ENCODE data around the gene CDCP1.

DNA sequence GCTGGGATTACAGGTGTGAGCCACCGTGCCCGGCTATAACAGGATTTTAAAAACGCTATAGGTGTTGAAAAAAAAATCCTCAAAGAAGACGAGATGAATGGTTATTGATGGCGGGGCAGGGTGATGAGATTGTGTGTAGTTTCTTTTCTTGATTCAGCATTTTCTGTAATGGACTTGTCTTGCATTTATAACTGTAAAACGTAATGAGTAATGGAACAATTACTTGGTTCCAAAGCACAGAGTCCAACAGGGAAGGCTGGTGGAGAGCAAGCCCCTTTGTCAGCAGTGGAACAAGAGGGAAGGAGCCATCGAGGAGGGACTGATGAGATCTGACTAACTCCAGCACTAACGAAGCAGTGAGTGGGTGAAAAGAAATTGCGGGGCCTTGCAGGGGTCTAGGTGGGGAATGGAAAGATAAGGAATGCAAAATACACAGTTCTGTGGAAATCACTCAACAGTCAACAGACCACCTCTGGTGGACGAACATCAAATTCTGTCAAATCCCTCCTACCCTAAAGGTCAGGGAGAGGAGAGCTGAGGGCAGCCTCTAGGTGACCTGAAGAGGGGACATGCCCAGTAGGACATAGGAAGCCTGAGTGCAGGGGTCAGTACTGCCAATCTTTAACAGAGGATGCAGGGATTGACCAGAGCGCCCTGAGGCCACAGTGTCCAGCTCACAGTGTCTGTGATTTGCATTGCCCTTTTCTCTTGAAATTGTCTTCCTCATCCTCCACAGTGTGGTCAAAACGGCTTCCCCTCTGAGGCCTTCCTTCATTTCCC is 23.1 kb upstream of the CDCP1 start:
- no peak for TF ChIP-seq REST (IDR thresholded peaks at IDR 0.05; ENCODE audit: insufficient replicate concordance, low read depth)
- TF ChIP-seq GABPA (IDR thresholded peaks at IDR 0.05; ENCODE audit: low read depth), result no peak
- TF ChIP-seq, protein P1, sequence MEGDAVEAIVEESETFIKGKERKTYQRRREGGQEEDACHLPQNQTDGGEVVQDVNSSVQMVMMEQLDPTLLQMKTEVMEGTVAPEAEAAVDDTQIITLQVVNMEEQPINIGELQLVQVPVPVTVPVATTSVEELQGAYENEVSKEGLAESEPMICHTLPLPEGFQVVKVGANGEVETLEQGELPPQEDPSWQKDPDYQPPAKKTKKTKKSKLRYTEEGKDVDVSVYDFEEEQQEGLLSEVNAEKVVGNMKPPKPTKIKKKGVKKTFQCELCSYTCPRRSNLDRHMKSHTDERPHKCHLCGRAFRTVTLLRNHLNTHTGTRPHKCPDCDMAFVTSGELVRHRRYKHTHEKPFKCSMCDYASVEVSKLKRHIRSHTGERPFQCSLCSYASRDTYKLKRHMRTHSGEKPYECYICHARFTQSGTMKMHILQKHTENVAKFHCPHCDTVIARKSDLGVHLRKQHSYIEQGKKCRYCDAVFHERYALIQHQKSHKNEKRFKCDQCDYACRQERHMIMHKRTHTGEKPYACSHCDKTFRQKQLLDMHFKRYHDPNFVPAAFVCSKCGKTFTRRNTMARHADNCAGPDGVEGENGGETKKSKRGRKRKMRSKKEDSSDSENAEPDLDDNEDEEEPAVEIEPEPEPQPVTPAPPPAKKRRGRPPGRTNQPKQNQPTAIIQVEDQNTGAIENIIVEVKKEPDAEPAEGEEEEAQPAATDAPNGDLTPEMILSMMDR (IDR thresholded peaks at IDR 0.05; ENCODE audit: insufficient read depth, low read length), result no peak
- TF ChIP-seq POLR2AphosphoS5 (IDR thresholded peaks at IDR 0.05; ENCODE audit: low read depth), result no peak
- no peak for TF ChIP-seq SPI1 (IDR thresholded peaks at IDR 0.05; ENCODE audit: borderline replicate concordance, low read depth)
